Activated CD4-positive, alpha-beta T cell treated with anti-CD3 and anti-CD28 coated beads, Interleukin-2, amount 50 U/mL, for 48 hours (primary cell): ENCODE results near the gene ATRN.
"Not testable (repeated sequence)": the region's sequence is repeated elsewhere in the genome, so short reads cannot be mapped to it uniquely, and the experiment has no call there.

Experiments used
- DNase-seq, 2 experiments: peaks; one replicate each; pipeline ENCODE4 v3.0.0-alpha.2; 2020

ATRN gene

DNA sequence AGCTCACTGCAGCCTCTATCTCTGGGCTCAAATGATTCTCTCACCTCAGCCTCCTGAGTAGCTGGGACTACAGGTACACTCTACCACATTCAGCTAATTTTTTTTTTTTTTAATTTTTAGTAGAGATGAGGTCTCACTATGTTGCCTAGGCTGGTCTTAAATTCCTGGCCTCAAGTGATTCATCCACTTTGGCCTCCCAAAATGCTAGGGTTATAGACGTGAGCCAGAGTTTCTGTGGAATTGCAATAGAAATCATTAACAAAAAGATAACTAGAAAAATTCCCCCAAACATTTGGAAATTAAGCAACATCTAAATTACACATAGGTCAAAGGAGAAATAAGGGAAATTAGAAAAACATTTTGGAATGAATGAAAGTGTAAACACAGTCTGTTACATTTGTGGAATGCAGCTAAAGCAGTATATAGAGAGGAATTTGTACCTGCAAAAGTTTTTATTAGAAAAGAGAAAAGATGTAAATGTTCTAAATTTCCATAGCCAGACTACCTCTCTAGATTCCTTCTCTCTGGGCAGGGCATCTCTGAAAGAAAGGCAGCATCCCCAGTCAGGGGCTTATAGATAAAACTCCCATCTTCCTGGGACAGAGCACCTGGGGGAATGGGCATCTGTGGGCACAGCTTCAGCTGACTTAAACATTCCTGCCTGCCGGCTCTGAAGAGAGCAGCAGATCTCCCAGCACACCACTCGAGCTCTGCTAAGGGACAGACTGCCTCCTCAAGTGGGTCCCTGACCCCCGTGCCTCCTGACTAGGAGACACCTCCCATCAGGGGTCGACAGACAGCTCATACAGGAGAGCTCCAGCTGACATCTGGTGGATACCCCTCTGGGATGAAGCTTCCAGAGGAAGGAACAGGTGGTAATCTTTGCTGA, 51.3 kb downstream of the ATRN start:
- DNase-seq, result no peak

DNA sequence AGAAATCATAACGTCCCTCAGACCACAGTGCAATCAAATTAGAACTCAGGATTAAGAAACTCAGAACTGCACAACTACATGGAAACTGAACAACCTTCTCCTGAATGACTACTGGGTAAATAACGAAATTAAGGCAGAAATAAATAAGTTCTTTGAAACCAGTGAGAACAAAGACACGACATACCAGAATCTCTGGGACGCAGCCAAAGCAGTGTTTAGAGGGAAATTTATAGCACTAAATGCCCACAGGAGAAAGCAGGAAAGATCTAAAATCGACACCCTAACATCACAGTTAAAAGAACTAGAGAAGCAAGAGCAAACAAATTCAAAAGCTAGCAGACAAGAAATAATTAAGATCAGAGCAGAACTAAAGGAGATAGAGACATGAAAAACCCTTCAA, 53.9 kb downstream of the ATRN start:
- DNase-seq, result not testable (repeated sequence)

DNA sequence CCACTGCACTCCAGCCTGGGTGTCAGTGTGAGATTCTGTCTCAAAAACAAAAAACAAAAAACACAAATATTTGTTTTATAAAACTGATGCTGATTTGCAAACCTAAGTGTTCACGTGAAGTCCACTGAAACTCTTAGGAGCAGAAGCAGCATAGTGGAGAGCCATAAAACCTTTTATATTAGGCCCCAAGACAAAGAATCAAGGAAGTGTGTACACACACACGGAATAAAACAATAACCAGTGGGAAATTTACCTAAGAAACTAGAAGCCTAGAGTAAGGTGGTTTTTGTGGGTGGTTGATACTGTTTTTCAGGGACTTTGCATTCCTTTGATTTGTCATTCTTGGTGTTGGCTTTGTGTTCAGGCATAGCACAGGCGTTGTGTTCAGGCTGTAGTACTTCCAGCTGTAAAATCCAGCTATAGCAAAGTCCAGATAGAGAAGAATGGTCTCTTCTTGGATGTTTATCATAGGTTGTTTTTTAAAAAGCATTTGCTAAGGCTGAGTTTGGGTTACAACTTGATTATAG, 61.3 kb downstream of the ATRN start:
- no peak for DNase-seq

DNA sequence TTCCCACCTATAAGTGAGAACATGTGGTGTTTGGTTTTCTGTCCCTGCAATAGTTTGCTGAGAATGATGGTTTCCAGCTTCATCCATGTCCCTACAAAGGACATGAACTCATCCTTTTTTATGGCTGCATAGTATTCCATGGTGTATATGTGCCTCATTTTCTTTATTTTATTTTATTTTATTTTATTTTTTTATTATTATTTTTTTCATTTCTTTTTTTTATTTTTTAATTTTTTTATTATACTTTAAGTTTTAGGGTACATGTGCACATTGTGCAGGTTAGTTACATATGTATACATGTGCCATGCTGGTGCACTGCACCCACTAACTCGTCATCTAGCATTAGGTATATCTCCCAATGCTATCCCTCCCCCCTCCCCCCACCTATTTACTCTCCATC, 66.9 kb downstream of the ATRN start:
- DNase-seq, result not testable (repeated sequence)

DNA sequence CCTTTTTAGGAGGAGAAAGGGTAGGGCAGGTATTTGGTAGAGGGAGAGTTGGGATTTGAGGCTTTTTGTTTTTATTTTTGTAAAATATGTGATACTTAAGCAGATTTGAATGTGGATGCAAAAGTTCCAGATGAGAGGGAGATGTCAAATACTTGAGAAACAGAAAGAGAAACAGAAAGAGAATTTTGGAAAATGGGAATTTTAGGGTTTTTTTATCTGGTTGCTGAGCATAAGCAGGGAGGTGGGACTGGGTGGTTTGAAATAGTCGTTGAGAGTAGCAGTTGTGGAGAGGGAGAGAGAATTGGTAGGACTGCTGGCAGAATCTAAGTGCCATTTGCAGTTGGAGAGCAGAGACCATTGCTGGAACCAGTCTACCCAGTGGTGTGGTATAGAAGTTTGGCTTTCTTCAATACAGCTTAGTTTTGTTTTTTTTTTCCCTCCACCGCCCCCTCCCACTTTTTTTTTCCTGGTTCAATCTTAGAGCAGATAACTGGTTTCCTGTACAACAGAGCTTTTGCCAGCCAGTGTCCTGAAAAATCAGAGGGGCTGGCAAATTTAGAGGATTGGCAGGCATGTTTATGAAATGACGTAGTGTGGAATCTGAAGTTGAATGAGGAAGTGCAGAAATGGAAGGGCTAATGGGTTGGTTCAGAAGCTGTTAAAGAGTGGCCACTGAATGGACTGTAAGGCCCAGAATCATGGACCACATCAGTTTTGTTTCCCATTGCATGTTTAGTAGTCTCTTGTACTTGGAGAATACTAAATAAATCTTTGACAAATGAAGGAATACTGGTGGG, 68.7 kb downstream of the ATRN start:
- DNase-seq, result no peak

DNA sequence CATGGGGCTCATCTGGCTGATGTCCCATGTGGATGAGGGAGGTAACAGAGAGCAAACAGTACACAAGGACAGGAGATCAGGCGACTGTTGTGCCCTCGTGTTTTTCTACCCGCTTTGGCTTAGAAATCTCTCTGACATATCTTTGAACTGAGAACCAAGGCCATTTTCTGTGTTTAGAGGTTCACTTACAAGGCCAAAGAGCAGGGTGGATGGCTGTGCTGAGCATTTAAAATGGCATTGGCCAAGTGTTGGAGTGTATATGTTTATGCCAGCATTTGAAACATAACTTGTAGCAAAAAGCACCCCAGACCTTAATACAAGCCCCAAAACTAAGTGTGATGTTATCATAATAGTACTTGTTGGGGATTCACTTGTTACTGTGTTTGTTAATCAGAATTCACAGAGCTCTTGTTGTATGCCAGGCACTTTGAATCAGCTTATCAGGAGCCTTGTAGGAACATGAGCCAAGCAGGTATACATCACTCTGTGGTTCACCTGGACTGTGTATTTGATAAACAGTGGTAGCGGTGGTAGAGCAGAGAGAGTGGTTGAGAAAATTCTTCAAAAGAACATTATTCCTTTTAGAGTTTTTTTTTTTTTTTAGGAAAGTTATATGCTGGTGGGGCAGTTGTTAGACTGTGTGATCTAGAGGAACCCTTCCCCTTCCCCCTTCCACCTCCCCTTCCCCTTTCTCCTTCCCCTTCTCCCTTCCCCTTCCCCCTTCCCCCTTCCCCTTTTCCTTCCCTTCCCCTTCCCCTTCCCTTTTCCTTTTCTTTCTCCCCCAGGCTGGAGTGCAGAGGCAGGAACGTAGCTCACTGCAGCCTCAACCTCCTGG, 71.3 kb downstream of the ATRN start:
- DNase-seq, result no peak

DNA sequence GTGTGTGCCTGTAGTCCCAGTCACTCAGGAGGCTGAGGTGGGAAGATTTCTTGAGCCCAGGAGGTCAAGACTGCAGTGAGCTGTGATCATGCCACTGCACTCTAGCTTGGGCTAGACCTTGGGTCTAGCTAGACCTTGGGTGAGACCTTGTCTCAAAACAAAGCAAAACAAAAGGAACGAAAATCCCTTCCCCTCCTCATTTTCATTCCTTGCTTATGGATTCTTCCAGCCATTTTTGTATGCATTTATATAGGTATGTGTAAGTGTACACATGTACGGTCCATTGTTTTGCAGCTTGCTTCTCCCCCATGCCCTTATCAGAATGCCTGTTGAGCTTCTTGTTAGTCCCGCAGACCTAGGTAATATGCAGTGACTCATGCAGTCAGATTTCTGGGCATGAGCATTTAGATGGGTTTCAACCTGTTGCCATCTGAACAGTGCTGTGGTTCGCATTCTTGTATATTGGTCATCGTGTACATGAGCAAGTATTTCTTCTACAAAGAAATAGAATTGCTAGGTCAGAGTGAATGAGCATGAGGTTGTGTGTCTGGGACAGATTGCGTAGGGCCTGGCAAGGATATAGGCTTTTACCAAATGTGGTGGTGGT, 73.2 kb downstream of the ATRN start:
- DNase-seq, result no peak

DNA sequence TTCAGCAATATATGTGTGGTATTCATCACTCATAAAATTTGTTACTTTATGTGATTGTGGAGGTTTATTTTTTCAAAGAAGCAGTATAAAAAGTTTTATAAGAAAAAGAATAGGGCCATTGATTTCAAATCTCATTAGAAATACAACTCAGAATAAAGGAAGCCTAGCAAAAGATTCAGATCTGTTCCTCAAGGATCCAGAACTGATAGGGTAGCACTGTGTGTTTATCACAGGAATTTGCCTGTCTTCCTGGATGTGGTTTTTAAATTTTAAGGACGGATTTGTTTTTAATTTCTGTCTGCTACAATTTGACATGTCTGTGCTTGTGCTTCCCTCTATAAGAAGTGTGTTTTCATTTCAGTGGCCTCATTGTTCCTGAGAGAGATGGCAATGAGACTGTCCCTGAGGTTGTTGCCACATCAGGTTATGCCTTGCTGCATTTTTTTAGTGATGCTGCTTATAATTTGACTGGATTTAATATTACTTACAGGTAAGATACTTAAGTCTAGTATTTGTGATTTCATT, 74.6 kb downstream of the ATRN start:
- no peak for DNase-seq

DNA sequence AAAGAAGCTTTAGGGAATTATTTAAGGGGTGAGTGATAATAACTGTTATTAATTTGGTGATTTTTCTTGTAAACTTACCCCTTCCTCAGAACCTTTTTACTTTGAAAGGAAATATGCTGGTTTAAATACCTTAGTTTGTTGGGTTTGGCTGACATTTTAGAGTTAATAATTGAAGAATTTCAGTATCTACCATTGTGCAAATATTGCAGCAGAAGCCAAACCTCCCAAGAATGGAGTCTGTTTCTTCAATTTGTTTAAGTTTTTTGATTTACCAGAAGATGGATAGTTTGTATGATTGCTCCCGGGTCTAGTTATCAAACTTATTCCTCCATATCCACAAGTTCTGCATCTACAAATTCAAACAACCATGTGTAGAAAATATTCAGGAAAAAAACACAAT, 77.1 kb downstream of the ATRN start:
- no peak for DNase-seq

DNA sequence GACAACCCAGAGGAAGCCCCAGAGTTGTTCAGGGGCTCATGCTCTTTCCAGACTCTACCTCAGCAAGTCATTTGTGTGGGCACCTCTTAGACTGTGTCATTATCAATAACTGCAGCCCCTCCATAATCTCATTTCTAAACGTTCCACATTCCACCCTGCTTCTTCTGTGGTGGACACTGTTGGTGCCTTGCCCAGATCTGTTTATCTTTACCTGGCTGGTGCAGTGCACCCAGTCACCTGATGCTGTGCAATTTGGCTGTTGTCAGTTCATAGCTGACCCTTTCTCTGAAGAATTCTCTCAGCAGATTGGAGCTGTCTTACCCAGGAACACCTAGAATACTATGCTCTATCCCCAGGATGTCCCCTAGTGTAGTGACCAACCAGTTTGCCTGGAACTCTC, 80.0 kb downstream of the ATRN start:
- DNase-seq, result no peak

DNA sequence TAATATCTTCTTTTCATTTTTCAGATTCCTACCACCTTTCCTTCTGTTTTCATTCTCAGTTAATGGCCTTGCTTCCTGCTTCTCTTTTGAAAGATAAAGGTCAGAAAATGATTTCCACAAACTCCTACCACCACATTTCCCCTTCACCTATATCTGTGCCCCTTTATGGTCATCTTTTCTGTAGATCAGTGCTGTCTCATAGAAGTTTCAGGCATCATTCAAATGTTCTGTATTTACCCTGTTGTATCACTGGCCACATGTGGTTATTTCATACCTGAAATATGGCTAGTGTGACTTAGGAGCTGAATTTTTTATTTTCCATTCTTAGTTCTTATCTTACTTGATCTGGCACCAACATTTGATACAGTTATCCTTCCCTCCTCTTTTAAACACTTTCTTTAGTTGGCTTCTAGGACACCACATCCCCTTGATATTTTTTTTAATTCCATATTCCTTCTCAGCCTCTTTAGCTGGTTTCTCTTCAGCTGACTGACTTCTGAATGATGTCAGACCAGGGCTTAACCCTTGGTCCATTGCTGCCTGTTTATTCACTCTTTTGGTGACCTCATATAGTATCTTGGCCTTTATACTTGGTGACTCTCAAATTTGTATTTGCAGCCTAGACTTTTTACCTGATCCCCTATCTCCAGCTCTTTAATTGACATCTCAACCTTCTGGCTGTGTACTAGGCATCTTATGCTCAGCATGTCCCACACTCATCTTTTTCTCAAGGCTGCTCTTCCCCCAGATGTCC, 81.0 kb downstream of the ATRN start:
- DNase-seq, result no peak

DNA sequence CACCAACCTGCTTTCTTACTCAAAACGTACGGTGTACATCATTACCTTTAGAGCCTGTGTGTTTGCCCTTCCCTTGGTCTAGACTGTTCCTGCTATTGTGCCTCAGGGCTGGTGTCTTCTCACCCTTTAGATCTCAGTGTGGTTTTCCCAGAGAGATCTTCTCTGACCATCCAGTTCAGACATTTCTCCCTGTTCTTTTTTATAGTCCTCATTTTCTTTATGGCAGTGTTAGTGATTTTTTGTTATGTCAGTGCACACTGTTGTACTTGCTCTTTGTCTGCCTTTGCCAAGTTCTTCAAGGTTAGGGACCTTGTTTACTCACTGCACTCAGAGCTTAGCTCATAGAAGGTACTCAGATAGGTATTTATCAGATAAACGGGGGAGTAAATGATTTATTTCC, 82.8 kb downstream of the ATRN start:
- no peak for DNase-seq

DNA sequence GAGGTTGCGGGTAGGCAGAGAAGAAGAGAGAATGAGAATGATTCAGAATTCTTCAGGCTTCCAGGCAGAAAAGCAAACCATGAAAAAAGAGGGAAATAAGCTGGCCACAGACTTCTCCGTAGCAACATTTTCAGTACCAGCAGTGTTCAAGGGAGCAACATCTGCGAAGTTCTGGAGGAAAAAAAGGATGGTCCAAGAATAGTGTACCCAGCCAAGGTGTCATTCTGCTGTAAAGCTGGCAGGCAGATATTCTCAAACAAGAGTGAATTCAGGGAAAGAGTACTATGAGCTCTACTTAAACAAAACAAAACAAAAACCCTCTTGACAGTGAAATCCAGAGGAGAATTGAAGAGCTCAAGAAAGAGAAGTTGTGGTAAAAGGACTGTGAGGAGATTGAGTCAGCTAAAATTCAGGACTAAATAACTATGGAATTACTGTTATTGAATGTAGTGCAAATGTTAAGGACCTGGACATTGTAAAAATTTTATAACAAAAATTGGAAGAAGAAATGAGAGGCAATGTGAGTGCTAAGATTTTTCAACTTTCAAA, 86.5 kb downstream of the ATRN start:
- no peak for DNase-seq

DNA sequence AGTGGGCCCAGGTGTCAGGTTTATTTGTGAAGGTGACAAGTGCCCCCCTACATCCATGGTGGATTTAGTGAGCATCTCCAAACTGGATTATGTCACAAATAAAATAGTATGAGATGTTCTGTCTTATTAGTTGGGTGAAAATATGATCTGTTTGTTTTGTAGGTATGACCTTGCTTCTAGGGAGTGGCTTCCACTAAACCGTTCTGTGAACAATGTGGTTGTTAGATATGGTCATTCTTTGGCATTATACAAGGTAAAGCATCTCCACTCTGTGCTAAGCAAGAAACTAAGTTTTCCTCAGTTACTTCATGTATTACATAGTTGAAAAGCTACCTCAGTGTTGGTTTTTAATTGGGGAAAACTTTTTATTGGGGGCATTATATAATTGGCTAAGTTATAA, 88.4 kb downstream of the ATRN start:
- no peak for DNase-seq

DNA sequence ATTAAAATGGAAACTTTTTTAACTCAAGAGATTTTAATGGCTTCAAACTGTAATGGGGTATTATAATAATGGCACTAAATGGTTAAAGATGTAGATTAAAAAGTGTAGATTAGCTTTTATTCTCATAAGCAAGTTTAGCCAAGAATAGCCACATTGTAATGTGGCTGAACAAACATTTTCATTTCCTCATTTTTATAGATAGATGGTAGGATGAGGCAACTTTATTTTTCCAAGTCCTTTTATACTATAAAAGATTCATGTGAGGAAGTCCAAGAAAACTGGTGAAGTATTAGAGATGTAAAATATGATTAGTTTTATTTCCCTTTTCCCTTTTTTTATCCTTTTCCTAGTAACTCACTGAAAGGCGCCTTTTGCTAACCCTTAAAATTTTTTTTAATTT, 88.8 kb downstream of the ATRN start:
- DNase-seq, result no peak

DNA sequence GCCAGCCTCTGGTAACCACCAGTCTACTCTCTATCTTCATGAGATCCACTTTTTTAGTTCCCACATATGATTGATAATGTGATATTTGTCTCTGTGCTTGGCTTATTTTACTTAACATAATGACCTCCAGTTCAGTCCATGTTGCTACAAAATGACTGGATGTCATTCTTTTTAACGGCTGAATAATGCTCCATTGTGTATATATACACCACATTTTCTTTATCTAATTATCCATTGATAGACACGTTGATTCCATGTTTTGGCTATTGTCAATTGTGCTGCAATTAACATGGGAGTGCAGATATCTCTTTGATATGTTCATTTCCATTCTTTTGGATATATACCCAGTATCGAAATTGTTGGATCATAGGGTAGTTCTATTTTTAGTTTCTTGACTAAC, 89.3 kb downstream of the ATRN start:
- no peak for DNase-seq

DNA sequence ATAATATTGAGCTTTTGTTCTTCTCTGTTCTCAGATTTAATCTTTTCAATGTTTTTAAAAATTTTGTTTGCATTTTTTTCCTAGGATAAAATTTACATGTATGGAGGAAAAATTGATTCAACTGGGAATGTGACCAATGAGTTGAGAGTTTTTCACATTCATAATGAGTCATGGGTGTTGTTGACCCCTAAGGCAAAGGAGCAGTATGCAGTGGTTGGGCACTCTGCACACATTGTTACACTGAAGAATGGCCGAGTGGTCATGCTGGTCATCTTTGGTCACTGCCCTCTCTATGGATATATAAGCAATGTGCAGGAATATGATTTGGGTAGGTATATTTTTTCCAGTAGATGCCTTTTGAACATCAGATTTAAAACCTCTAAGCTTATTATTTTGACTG, 89.8 kb downstream of the ATRN start:
- no peak for DNase-seq

DNA sequence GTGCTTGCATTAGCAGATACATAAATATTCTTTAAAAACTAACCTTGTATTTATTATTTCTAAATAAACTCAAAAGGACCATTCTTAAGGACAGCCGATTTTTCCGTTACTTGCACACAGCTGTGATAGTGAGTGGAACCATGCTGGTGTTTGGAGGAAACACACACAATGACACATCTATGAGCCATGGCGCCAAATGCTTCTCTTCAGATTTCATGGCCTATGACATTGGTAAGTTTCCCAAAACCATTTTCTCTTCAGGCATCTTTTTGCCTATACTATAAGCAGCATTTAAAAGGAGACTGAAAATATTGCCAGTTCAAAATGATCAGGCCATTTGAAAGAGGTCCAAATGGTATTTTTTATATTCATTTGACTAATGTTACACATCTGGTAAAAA, 92.3 kb downstream of the ATRN start:
- no peak for DNase-seq

DNA sequence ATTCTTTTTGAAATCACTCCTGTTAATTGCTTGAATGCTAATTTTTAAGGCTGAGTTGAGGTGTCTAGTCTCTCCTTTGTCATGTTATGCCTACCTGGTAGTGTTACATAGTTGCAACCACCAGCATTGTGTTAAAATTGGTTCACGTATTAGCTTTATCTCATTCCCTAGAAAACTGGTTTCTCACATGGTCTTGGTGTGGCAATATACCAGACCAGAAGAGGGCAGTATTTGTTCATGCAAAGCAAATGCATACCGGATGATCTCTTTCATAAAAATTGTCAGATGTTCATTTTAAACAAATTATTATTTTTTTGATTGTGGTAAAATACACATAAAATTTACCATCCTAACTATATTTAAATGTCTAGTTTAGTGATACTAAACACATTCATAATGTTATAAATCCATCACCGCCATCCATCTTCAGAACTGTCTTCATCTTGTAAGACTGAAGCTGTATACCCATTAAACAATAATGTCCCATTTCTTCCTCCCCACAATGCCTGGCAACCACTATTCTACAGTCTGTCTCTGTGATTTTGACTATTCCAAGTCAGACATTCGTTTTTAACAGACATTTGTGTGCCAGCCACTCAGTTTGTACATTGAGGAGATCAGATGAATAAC, 92.8 kb downstream of the ATRN start:
- DNase-seq, result no peak

DNA sequence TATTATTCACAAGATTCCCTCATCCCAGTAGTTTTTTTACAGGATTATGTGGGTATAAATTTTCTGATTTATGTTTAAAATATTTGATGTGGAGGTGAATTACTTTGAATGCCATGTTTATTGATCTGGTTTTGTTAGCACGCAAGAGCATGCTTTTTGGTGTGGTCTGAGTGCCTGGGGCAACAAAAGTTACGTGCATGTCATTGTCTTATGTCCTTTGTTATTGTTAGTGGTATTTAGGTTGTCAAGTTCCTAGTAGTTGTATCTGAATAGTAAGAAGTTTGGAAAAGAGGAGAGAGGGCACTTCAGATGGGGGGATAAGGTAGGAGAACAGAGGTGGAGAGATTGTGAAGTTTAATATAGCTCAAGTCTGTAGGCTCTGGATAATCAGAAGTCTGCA, 95.0 kb downstream of the ATRN start:
- DNase-seq, result no peak

DNA sequence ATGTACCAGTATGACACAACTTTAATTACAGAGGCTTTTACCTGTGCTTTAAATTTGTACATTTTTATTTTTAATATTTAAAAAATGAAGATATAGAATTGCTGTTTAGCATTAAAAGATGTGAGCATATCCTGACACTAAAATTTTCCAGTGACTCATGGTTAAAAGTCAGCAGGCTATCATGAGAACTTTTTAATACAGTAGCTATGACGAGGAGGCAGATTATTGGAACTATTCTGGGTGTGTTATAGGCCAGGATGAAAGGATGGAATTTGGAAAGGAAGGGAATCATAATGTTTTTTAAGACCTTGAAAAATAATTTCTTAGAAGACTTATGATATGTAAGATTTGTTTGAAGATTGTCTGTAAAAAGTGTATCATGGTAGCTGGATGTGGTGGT, 101.3 kb downstream of the ATRN start:
- no peak for DNase-seq
